Ishikawa (cell line): ENCODE data around the gene MKNK1.

Source experiments
- EP300 ChIP-seq: IDR thresholded peaks from 2 replicates; pipeline ENCODE4 v1.6.1; 2012; ENCODE audit warnings: borderline replicate concordance
- RAD21 ChIP-seq: IDR thresholded peaks from 2 replicates; pipeline ENCODE4 v1.6.1; 2012; ENCODE audit warnings: low read depth
- TAF1 ChIP-seq: IDR thresholded peaks from 2 replicates; pipeline ENCODE4 v1.6.1; 2012; ENCODE audit warnings: low read depth, mild to moderate bottlenecking
- YY1 ChIP-seq: IDR thresholded peaks from 2 replicates; pipeline ENCODE4 v1.6.1; 2012; ENCODE audit warnings: low read depth
- TF ChIP-seq, protein P1 (sequence below): IDR thresholded peaks from 2 replicates; pipeline ENCODE4 v1.6.1; 2012; ENCODE audit warnings: low read depth, mild to moderate bottlenecking

DNA sequence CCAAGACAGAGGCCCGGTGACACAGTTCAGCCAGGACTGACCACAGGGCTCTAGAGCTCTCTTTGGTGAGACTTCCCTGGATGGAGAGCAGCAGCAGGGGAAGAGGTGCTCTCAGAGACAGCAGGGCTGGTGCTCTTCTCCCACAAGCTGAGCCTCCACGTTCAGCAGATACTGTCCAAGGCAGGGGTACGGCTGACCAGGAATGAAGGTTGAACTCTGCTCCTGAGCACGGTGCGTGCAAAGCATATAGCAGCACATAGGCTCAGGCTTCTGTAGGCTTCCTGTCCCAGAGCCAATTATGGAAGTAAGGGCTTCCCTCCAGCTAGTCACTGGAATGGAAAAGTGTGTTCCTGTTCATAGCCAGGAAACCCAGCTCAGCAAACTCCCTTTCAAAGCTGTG is 90.5 kb downstream of the MKNK1 start:
- TF ChIP-seq, protein P1, sequence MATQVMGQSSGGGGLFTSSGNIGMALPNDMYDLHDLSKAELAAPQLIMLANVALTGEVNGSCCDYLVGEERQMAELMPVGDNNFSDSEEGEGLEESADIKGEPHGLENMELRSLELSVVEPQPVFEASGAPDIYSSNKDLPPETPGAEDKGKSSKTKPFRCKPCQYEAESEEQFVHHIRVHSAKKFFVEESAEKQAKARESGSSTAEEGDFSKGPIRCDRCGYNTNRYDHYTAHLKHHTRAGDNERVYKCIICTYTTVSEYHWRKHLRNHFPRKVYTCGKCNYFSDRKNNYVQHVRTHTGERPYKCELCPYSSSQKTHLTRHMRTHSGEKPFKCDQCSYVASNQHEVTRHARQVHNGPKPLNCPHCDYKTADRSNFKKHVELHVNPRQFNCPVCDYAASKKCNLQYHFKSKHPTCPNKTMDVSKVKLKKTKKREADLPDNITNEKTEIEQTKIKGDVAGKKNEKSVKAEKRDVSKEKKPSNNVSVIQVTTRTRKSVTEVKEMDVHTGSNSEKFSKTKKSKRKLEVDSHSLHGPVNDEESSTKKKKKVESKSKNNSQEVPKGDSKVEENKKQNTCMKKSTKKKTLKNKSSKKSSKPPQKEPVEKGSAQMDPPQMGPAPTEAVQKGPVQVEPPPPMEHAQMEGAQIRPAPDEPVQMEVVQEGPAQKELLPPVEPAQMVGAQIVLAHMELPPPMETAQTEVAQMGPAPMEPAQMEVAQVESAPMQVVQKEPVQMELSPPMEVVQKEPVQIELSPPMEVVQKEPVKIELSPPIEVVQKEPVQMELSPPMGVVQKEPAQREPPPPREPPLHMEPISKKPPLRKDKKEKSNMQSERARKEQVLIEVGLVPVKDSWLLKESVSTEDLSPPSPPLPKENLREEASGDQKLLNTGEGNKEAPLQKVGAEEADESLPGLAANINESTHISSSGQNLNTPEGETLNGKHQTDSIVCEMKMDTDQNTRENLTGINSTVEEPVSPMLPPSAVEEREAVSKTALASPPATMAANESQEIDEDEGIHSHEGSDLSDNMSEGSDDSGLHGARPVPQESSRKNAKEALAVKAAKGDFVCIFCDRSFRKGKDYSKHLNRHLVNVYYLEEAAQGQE, result no peak
- TF ChIP-seq EP300, result no peak
- TF ChIP-seq RAD21, result no peak
- TF ChIP-seq YY1, result no peak
- no peak for TF ChIP-seq TAF1
